CD4-positive, alpha-beta T cell (primary cell): ENCODE results near the gene RBM34. TPM values are rescaled to one million over a fixed set of nuclear protein-coding genes. Genes with fewer than 3 reads are reported as not detected.

ENCODE experiments used
- ATAC-seq: fragments of 200-7000 bp; cut with Tn5 transposase; one replicate; pipeline ENCODE4 v1.10.0; 2022; ENCODE audit warnings: mild to moderate bottlenecking; ENCODE audit not compliant: poor library complexity
- CTCF ChIA-PET: fragments of 350-600 bp; sonication (Branson Sonifier 250); formaldehyde crosslinking; loops from one replicate; lab custom pipeline; 2021; ENCODE audit warnings: antibody characterized with exemption, inconsistent platforms; lab: Charles Lee
- POLR2A ChIA-PET: fragments of 350-600 bp; sonication (Branson Sonifier 250); formaldehyde crosslinking; loops from one replicate; lab custom pipeline; 2021; ENCODE audit warnings: antibody characterized with exemption, inconsistent platforms; lab: Charles Lee
- DNase-seq, 14 experiments: peaks; one replicate each; pipeline ENCODE4 v3.0.0-alpha.2; 2013 to 2020; ENCODE audit warnings: mixed read lengths in 2 of 14
- H3K27ac ChIP-seq, 2 donors: one replicate each; pipeline versions ENCODE4 v1.5.1 to v1.7.0; 2013; ENCODE audit warnings: low read length in 2 of 2, low read depth in 1 of 2, mild to moderate bottlenecking in 1 of 2
- H3K27me3 ChIP-seq, 2 experiments: 1 replicate in 1 of 2; 2 replicates in 1 of 2; pipeline versions ENCODE4 v1.6.1 to v1.7.0; 2013; ENCODE audit warnings: low read length in 2 of 2, control low read depth in 1 of 2, mild to moderate bottlenecking in 1 of 2, moderate library complexity in 1 of 2; ENCODE audit not compliant: insufficient read depth in 2 of 2, control insufficient read depth in 1 of 2
- H3K36me3 ChIP-seq: one replicate; pipeline ENCODE4 v1.6.1; 2013; ENCODE audit warnings: low read length, control low read depth; ENCODE audit not compliant: insufficient read depth
- H3K4me1 ChIP-seq: one replicate; pipeline ENCODE4 v1.6.1; 2013; ENCODE audit warnings: low read length, control low read depth; ENCODE audit not compliant: insufficient read depth
- H3K4me3 ChIP-seq: one replicate; pipeline ENCODE4 v1.5.1; 2013; ENCODE audit warnings: mild to moderate bottlenecking, low read length, moderate library complexity
- H3K9me3 ChIP-seq, 2 experiments: 1 replicate in 1 of 2; 2 replicates in 1 of 2; pipeline versions ENCODE4 v1.6.1 to v1.7.0; 2013; ENCODE audit warnings: low read length in 2 of 2, mild to moderate bottlenecking in 2 of 2, control low read depth in 1 of 2, moderate library complexity in 1 of 2; ENCODE audit not compliant: control insufficient read depth in 1 of 2, insufficient read depth in 1 of 2
- H3K27ac Mint-ChIP-seq: one replicate; pipeline ENCODE4 v1.8.0; 2020; ENCODE audit warnings: mixed read lengths
- H3K27me3 Mint-ChIP-seq: one replicate; pipeline ENCODE4 v1.8.0; 2021; ENCODE audit warnings: mixed read lengths
- H3K36me3 Mint-ChIP-seq: one replicate; pipeline ENCODE4 v1.8.0; 2021; ENCODE audit warnings: low read depth, mixed read lengths
- H3K4me1 Mint-ChIP-seq: one replicate; pipeline ENCODE4 v1.8.0; 2021; ENCODE audit warnings: low read depth, mixed read lengths
- H3K4me3 Mint-ChIP-seq: one replicate; pipeline ENCODE4 v1.8.0; 2020; ENCODE audit warnings: mild to moderate bottlenecking, mixed read lengths
- H3K9me3 Mint-ChIP-seq: one replicate; pipeline ENCODE4 v1.8.0; 2020; ENCODE audit warnings: mixed read lengths
- intact Hi-C, 2 experiments: fragments of 100-400 bp; cut with DNase I in 1 of 2; cut with micrococcal nuclease in 1 of 2; formaldehyde crosslinking; loops; one replicate each; pipeline versions ENCODE4 v1.15.1 to v1.9.0; 2023 to 2025; cut with DNase I, micrococcal nuclease
- total RNA-seq, 174 experiments: library from RNA in 2 of 174; stranded (reverse) in 2 of 174; gene quantifications; one replicate each; pipeline ENCODE4 v1.2.3 and lab custom pipeline; 2021 to 2026
- TF ChIP-seq, protein P1 (sequence below): fragments of 200-600 bp; IDR thresholded peaks from one replicate; pipeline ENCODE4 v1.8.0; 2022; ENCODE audit warnings: antibody characterized with exemption, mild to moderate bottlenecking

RBM34 gene
- total RNA-seq, 2 experiments from 2014 or later: 195 to 218 TPM

DNA sequence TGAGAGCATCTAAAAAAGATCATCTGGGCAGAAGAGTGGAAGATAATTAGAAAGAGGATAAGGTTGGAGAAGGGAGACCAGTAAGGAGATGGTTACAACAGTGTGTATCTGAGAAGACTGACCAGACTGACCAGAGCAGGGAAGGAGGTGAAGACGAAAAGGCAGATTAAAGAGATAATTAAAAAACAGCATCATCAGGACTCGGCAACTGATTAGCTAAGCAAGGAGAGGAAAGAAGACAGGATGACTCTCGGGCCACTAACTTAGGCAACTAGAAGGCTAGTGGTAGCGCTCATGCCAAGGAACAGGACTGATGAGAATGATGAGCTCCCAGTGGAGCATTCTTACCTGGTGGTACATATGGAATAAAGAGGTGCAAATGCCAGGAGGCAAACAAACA, 3.9 kb downstream of the RBM34 start:
- no peak overlapping the region for H3K4me3 ChIP-seq
- H3K9me3 Mint-ChIP-seq: no peaks in the 10 kb centered on the region
- peaks cover 65% of the 10 kb centered on the region for H3K36me3 ChIP-seq
- ChIA-PET POLR2A (interaction anchor here (1.7 kb wide), 1 partner anchor 11 kb away, joined by 4 read pairs; no protein-coding TSS in a partner anchor), CTCF (no interaction called here)
- H3K9me3 ChIP-seq: no peaks in the 10 kb centered on the region
- H3K36me3 Mint-ChIP-seq: peaks cover 50% of the 10 kb centered on the region
- intact Hi-C loops: no loop called here
- no peak overlapping the region for H3K27ac ChIP-seq
- DNase-seq (no peak), ATAC-seq (no peak)
- H3K27me3 Mint-ChIP-seq: no peaks in the 10 kb centered on the region
- H3K4me3 Mint-ChIP-seq: no peak overlapping the region
- H3K4me1 Mint-ChIP-seq: peaks cover 29% of the 10 kb centered on the region
- H3K27ac Mint-ChIP-seq: no peak overlapping the region
- TF ChIP-seq, protein P1, sequence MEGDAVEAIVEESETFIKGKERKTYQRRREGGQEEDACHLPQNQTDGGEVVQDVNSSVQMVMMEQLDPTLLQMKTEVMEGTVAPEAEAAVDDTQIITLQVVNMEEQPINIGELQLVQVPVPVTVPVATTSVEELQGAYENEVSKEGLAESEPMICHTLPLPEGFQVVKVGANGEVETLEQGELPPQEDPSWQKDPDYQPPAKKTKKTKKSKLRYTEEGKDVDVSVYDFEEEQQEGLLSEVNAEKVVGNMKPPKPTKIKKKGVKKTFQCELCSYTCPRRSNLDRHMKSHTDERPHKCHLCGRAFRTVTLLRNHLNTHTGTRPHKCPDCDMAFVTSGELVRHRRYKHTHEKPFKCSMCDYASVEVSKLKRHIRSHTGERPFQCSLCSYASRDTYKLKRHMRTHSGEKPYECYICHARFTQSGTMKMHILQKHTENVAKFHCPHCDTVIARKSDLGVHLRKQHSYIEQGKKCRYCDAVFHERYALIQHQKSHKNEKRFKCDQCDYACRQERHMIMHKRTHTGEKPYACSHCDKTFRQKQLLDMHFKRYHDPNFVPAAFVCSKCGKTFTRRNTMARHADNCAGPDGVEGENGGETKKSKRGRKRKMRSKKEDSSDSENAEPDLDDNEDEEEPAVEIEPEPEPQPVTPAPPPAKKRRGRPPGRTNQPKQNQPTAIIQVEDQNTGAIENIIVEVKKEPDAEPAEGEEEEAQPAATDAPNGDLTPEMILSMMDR: no peak
- peaks cover 46% of the 10 kb centered on the region for H3K4me1 ChIP-seq
- H3K27me3 ChIP-seq: no peaks in the 10 kb centered on the region

DNA sequence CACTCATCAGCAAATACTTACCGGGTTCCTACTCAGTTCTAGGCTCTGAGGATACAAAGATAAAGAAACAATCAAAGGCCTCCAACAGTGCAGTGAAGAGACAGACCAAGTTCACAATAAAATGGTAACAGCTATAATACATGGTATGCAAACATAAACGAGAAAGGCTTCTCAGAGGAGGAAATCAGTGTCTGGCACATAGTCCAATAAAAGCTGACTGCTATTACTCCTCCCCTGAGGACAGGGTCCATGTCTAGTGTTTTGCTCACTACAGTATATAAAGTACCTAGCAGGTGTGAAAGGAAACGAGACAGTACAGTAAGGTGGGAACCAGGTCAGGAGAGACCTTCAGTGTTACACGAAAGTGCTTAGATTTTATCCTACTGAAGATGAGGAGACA, 4.3 kb downstream of the RBM34 start:
- peaks cover 25% of the 10 kb centered on the region for H3K4me1 Mint-ChIP-seq
- intact Hi-C loops: no loop called here
- ChIA-PET CTCF (no interaction called here), POLR2A (interaction anchor here (1.7 kb wide), 1 partner anchor 11 kb away, joined by 4 read pairs; no protein-coding TSS in a partner anchor)
- Histone ChIP-seq H3K27me3 (no peaks in the 10 kb centered on the region), H3K27ac (no peak overlapping the region), H3K36me3 (peaks cover 69% of the 10 kb centered on the region), H3K9me3 (no peaks in the 10 kb centered on the region), H3K4me3 (no peak overlapping the region), H3K4me1 (peaks cover 42% of the 10 kb centered on the region)
- no peaks in the 10 kb centered on the region for H3K27me3 Mint-ChIP-seq
- DNase-seq (no peak), ATAC-seq (no peak)
- peaks cover 48% of the 10 kb centered on the region for H3K36me3 Mint-ChIP-seq
- H3K9me3 Mint-ChIP-seq: no peaks in the 10 kb centered on the region
- H3K4me3 Mint-ChIP-seq: no peak overlapping the region
- TF ChIP-seq, protein P1: no peak
- no peak overlapping the region for H3K27ac Mint-ChIP-seq

DNA sequence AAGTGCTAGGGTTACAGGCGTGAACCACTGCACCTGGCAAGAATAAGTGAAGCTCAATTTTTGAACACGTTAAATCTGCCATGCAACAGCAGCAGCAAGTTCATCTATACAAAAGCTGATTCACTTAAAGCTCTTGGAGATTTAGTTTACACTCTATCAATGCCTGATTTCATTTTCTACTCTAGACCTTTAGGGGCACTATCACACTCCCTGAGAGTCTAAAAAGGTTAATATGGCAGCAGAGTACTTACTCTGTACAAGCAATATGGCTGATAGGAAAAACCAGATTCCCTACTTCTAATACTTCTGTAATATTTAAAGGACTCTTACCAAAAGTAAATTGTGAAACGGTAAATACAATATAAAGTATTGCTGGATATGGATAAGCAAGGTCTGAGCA, 4.8 kb downstream of the RBM34 start:
- H3K4me1 Mint-ChIP-seq: peaks cover 24% of the 10 kb centered on the region
- no peaks in the 10 kb centered on the region for H3K9me3 ChIP-seq
- no peak overlapping the region for H3K4me3 Mint-ChIP-seq
- H3K4me1 ChIP-seq: peaks cover 38% of the 10 kb centered on the region
- H3K36me3 Mint-ChIP-seq: peaks cover 47% of the 10 kb centered on the region
- intact Hi-C loops: no loop called here
- no peak overlapping the region for H3K27ac Mint-ChIP-seq
- H3K36me3 ChIP-seq: peaks cover 74% of the 10 kb centered on the region
- H3K27me3 ChIP-seq: no peaks in the 10 kb centered on the region
- ATAC-seq (no peak), DNase-seq (no peak)
- ChIA-PET CTCF (no interaction called here), POLR2A (interaction anchor here (1.7 kb wide), 1 partner anchor 12 kb away, joined by 4 read pairs; no protein-coding TSS in a partner anchor)
- no peaks in the 10 kb centered on the region for H3K27me3 Mint-ChIP-seq
- no peaks in the 10 kb centered on the region for H3K9me3 Mint-ChIP-seq
- H3K27ac ChIP-seq: no peak overlapping the region
- TF ChIP-seq, protein P1: no peak
- H3K4me3 ChIP-seq: no peak overlapping the region
